GM12878 (cell line): ENCODE measurements around the gene LAMA4. TPM values are rescaled to one million over a fixed set of nuclear protein-coding genes. Genes with fewer than 3 reads are reported as not detected.

Experiments
- ATAC-seq: fragments of 200-7000 bp; cut with Tn5 transposase; 3 replicates; pipeline ENCODE4 v1.9.1; 2020; ENCODE audit warnings: mild to moderate bottlenecking, moderate library complexity
- BruUV-seq: library from RNA; stranded (reverse); fragments of 400-500 nt; replicated peaks from 2 replicates; lab custom pipeline; 2021; lab: Mats Ljungman, UMichigan
- CTCF ChIA-PET: fragments of 300-600 bp; sonication (Branson Sonifier 250); formaldehyde crosslinking; extraction: SDS; loops from one replicate; lab custom pipeline; 2021; ENCODE audit warnings: inconsistent platforms; lab: Yijun Ruan, JAX
- POLR2A ChIA-PET: fragments of 350-600 bp; formaldehyde crosslinking; extraction: SDS; loops from one replicate; lab custom pipeline; 2021; ENCODE audit warnings: inconsistent platforms; lab: Charles Lee
- RAD21 ChIA-PET: fragments of 300-600 bp; sonication (Branson Sonifier 250); formaldehyde crosslinking; loops from one replicate; lab custom pipeline; 2023; ENCODE audit warnings: antibody characterized with exemption; ENCODE audit not compliant: unreplicated experiment; lab: Charles Lee
- SMC1A ChIA-PET: fragments of 300-600 bp; sonication (Branson Sonifier 250); formaldehyde crosslinking; loops from one replicate; lab custom pipeline; 2023; ENCODE audit not compliant: unreplicated experiment, uncharacterized antibody; lab: Charles Lee
- DNase-seq: peaks from one replicate; pipeline ENCODE4 v3.0.0-alpha.2; 2011; ENCODE audit warnings: low read depth, low spot score
- FAIRE-seq: peaks from 3 replicates; lab custom pipeline; 2011; peaks lifted over from hg19 to GRCh38; lab: Jason Lieb, UNC
- H2AFZ ChIP-seq: 2 replicates; pipeline ENCODE4 v1.6.0; 2011; ENCODE audit warnings: low read depth, low read length, control low read depth; ENCODE audit not compliant: control insufficient read depth
- H3K27ac ChIP-seq: 2 replicates; pipeline ENCODE4 v1.5.1; 2011; ENCODE audit warnings: control low read depth; ENCODE audit not compliant: control insufficient read depth, insufficient read depth
- H3K27me3 ChIP-seq, 2 experiments: replicated peaks in 1 of 2; 2 replicates each; pipeline versions ENCODE4 v1.6.0 to v1.6.1; 2011; ENCODE audit warnings: low read length in 1 of 2; ENCODE audit not compliant: control insufficient read depth in 2 of 2, insufficient read depth in 2 of 2
- H3K36me3 ChIP-seq, 2 experiments: 2 replicates each; pipeline ENCODE4 v1.5.1; 2011; ENCODE audit warnings: low read length in 1 of 2; ENCODE audit not compliant: control insufficient read depth in 2 of 2, insufficient read depth in 2 of 2
- H3K4me1 ChIP-seq: 2 replicates; pipeline ENCODE4 v1.6.1; 2011; ENCODE audit warnings: mild to moderate bottlenecking, low read length, moderate library complexity, mixed read lengths; ENCODE audit not compliant: control insufficient read depth, insufficient read depth
- H3K4me2 ChIP-seq: 2 replicates; pipeline ENCODE4 v1.6.0; 2011; ENCODE audit warnings: control low read depth; ENCODE audit not compliant: control insufficient read depth, insufficient read depth
- H3K4me3 ChIP-seq: fragments of 200-600 bp; sonication (generic); 2 replicates; pipeline ENCODE4 v1.5.1; 2016
- H3K79me2 ChIP-seq: 2 replicates; pipeline ENCODE4 v1.6.0; 2011; ENCODE audit warnings: low read length; ENCODE audit not compliant: control insufficient read depth, insufficient read depth
- H3K9ac ChIP-seq: 2 replicates; pipeline ENCODE4 v1.8.0; 2011; ENCODE audit warnings: low read length, control low read depth, mixed read lengths; ENCODE audit not compliant: control insufficient read depth, insufficient read depth
- H3K9me3 ChIP-seq: replicated peaks from 3 replicates; pipeline ENCODE4 v1.5.1; 2011; ENCODE audit warnings: mild to moderate bottlenecking, low read length; ENCODE audit not compliant: control insufficient read depth, insufficient read depth
- H4K20me1 ChIP-seq: 2 replicates; pipeline ENCODE4 v1.6.0; 2011; ENCODE audit not compliant: control insufficient read depth, insufficient read depth
- BACH1 ChIP-seq: fragments of 450-650 bp; IDR thresholded peaks from 2 replicates; pipeline ENCODE4 v1.6.1; 2017; ENCODE audit warnings: mild to moderate bottlenecking, borderline replicate concordance
- CTCF ChIP-seq, 3 experiments: IDR thresholded peaks in 2 of 3; conservative IDR thresholded peaks in 1 of 3; 2 replicates each; pipeline ENCODE4 v1.5.1; 2011; ENCODE audit warnings: low read depth in 3 of 3, low read length in 3 of 3, mild to moderate bottlenecking in 3 of 3, control low read depth in 2 of 3, moderate library complexity in 2 of 3, inconsistent platforms in 1 of 3, mixed read lengths in 1 of 3; ENCODE audit not compliant: control insufficient read depth in 2 of 3, insufficient read depth in 1 of 3; ENCODE audit errors: extremely low read depth in 1 of 3
- IRF3 ChIP-seq: fragments of 450-650 bp; IDR thresholded peaks from 2 replicates; pipeline ENCODE4 v1.6.1; 2014; ENCODE audit warnings: mild to moderate bottlenecking
- KLF5 ChIP-seq: fragments of 450-650 bp; IDR thresholded peaks from 2 replicates; pipeline ENCODE4 v1.6.1; 2014; ENCODE audit warnings: mild to moderate bottlenecking; ENCODE audit not compliant: partially characterized antibody
- MYB ChIP-seq: fragments of 150-350 bp; IDR thresholded peaks from 2 replicates; pipeline ENCODE4 v1.6.1; 2014; ENCODE audit warnings: mild to moderate bottlenecking, low read depth, low read length, borderline replicate concordance
- NBN ChIP-seq: fragments of 450-650 bp; IDR thresholded peaks from 2 replicates; pipeline ENCODE4 v1.6.1; 2016
- NR2C1 ChIP-seq: fragments of 450-650 bp; IDR thresholded peaks from 2 replicates; pipeline ENCODE4 v1.6.1; 2017; ENCODE audit warnings: antibody characterized with exemption, mild to moderate bottlenecking, moderate library complexity
- PAX8 ChIP-seq: fragments of 450-650 bp; IDR thresholded peaks from 2 replicates; pipeline ENCODE4 v1.6.1; 2017; ENCODE audit warnings: mild to moderate bottlenecking, moderate library complexity
- TCF7 ChIP-seq: IDR thresholded peaks from 2 replicates; pipeline ENCODE4 v1.6.1; 2014; ENCODE audit warnings: antibody characterized with exemption, borderline replicate concordance
- YBX1 ChIP-seq: fragments of 450-650 bp; IDR thresholded peaks from 2 replicates; pipeline ENCODE4 v1.6.1; 2016; ENCODE audit warnings: antibody characterized with exemption
- ZBTB4 ChIP-seq: fragments of 450-650 bp; formaldehyde crosslinking; IDR thresholded peaks from 2 replicates; pipeline ENCODE4 v1.4.0; 2022; ENCODE audit warnings: mild to moderate bottlenecking, moderate library complexity
- ZZZ3 ChIP-seq: IDR thresholded peaks from 2 replicates; pipeline ENCODE4 v1.6.1; 2011; ENCODE audit warnings: low read depth; ENCODE audit not compliant: control insufficient read depth, insufficient read length
- WGBS: methylation state at CpG from one replicate; pipeline ENCODE4 v1.1.6; 2016; ENCODE audit warnings: low lambda C conversion rate; ENCODE audit not compliant: insufficient replicate concordance, insufficient coverage; ENCODE audit errors: missing lambda C conversion rate; 5-methylcytosine and 5-hydroxymethylcytosine counted together
- in situ Hi-C: fragments of 300-500 bp; cut with MboI; formaldehyde crosslinking; loops from 9 replicates; pipeline ENCODE4 v1.14.3; 2018; ENCODE audit warnings: mixed read lengths
- intact Hi-C: fragments of 100-400 bp; cut with micrococcal nuclease; formaldehyde crosslinking; loops from one replicate; pipeline ENCODE4 v1.14.2; 2022; ENCODE audit not compliant: unreplicated experiment
- polyA plus RNA-seq, 11 experiments: library from polyadenylated mRNA; depleted of rRNA in 4 of 11; unstranded in 6 of 11; stranded (reverse) in 5 of 11; fragments of >200 nt; fragmentation: Nextera tagmentation in 4 of 11; fragmentation: Illumina TruSeq in 1 of 11; extraction: Ambion mirVana in 4 of 11; extraction: Trizol in 1 of 11; gene quantifications; 1 replicate in 1 of 11; 2 replicates in 10 of 11; pipeline versions ENCODE4 v1.2.1 to v1.2.3, GENCODE V29; 2011 to 2016; ENCODE audit warnings: inconsistent platforms in 2 of 11, missing spikeins in 2 of 11, low read depth in 1 of 11
- total RNA-seq, 4 experiments: library from RNA; depleted of rRNA in 3 of 4; stranded (reverse); fragments of >200 nt in 3 of 4; fragmentation: Illumina TruSeq in 1 of 4; extraction: Trizol in 1 of 4; gene quantifications; 2 replicates each; pipeline versions ENCODE4 v1.2.1 to v1.2.3, GENCODE V29; 2013 to 2021
- TF ChIP-seq, protein P1 (sequence below): fragments of 450-650 bp; IDR thresholded peaks from 2 replicates; pipeline ENCODE4 v1.6.1; 2017; ENCODE audit warnings: low read depth, mild to moderate bottlenecking, moderate library complexity
- TF ChIP-seq, protein P2 (sequence below): IDR thresholded peaks from 2 replicates; pipeline ENCODE4 v1.6.1; 2012; ENCODE audit warnings: low read length, inconsistent platforms

LAMA4 gene
- total and polyA plus RNA-seq, 10 of the 15 experiments (the other 5 are each of a cell fraction or from before 2014, with no cell fraction given) = 0.11 to 0.21 (median 0.14) TPM; not detected in 7

DNA sequence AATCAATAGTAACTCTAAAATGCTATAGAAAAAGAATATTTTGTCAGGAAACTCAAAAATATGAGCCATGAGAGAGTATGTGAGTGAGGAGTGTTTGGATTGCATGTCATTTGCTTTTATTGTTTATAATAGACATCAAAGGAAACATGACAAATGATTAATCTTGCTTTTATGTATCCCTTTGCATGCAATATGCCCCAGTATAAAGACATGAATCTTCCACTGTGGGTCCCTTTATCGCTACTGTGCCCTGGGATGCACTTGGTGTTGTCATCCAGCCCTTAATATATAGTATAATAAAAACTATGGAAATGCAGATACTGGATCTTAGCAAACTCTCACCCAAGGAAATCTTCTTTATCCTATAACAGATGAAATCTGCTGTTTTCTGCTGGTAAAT, 77.3 kb downstream of the LAMA4 start:
- Histone ChIP-seq H3K27ac (no peak overlapping the region), H3K4me2 (no peak overlapping the region), H3K36me3 (no peaks in the 10 kb centered on the region), H3K4me3 (no peak overlapping the region), H2AFZ (no peak overlapping the region), H3K9me3 (no peaks in the 10 kb centered on the region), H3K79me2 (no peaks in the 10 kb centered on the region), H4K20me1 (no peaks in the 10 kb centered on the region), H3K4me1 (no peaks in the 10 kb centered on the region), H3K27me3 (peaks cover 0 to 3% of the 10 kb centered on the region in 2 experiments; a peak in 3 of 4 replicates), H3K9ac (no peak overlapping the region)
- DNase-seq (no peak), FAIRE-seq (no peak), ATAC-seq (no peak)
- ChIA-PET SMC1A (no interaction called here), POLR2A (no interaction called here), RAD21 (interaction anchor here (0.6 to 4.2 kb wide), 3 partner anchors 28 to 194 kb away, joined by 3 to 119 read pairs (median 3); no protein-coding TSS in a partner anchor), CTCF (interaction anchor here (0.8 to 7.4 kb wide), 5 partner anchors 10 to 135 kb away, joined by 3 to 196 read pairs (median 5); no protein-coding TSS in a partner anchor)
- no TSS peak for BruUV-seq
- in situ Hi-C loops (loop anchor here (25.0 kb wide), 1 partner anchor 1735 kb away; no protein-coding TSS in a partner anchor), intact Hi-C loops (no loop called here)
- WGBS = 19% methylated on average over 1 of the region's 1 CpG
- no peak for TF ChIP-seq NBN
- TF ChIP-seq, protein P1, sequence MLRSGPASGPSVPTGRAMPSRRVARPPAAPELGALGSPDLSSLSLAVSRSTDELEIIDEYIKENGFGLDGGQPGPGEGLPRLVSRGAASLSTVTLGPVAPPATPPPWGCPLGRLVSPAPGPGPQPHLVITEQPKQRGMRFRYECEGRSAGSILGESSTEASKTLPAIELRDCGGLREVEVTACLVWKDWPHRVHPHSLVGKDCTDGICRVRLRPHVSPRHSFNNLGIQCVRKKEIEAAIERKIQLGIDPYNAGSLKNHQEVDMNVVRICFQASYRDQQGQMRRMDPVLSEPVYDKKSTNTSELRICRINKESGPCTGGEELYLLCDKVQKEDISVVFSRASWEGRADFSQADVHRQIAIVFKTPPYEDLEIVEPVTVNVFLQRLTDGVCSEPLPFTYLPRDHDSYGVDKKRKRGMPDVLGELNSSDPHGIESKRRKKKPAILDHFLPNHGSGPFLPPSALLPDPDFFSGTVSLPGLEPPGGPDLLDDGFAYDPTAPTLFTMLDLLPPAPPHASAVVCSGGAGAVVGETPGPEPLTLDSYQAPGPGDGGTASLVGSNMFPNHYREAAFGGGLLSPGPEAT = no peak
- TF ChIP-seq, protein P2, sequence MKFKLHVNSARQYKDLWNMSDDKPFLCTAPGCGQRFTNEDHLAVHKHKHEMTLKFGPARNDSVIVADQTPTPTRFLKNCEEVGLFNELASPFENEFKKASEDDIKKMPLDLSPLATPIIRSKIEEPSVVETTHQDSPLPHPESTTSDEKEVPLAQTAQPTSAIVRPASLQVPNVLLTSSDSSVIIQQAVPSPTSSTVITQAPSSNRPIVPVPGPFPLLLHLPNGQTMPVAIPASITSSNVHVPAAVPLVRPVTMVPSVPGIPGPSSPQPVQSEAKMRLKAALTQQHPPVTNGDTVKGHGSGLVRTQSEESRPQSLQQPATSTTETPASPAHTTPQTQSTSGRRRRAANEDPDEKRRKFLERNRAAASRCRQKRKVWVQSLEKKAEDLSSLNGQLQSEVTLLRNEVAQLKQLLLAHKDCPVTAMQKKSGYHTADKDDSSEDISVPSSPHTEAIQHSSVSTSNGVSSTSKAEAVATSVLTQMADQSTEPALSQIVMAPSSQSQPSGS = no peak
- no peak for TF ChIP-seq MYB
- TF ChIP-seq BACH1 = no peak
- no peak for TF ChIP-seq IRF3
- no peak for TF ChIP-seq PAX8
- no peak for TF ChIP-seq YBX1
- TF ChIP-seq TCF7 = no peak
- TF ChIP-seq ZZZ3 = no peak
- no peak for TF ChIP-seq ZBTB4 (CRISPR knock-in tag)
- no peak for TF ChIP-seq NR2C1
- TF ChIP-seq CTCF (IDR thresholded peaks at IDR 0.05 in 2 of 3, conservative IDR thresholded peaks at IDR 0.05 in 1 of 3; ENCODE audit: control insufficient read depth in 2 of 3, extremely low read depth in 1 of 3, insufficient read depth in 1 of 3, low read depth in 3 of 3, low read length in 3 of 3) = no peak
- TF ChIP-seq KLF5 = no peak
